A549 (cell line): ENCODE data around the gene MMP11. TPM values are rescaled to one million over a fixed set of nuclear protein-coding genes. Genes with fewer than 3 reads are reported as not detected.
A peak's percentile ranks its signal among the peaks of the same experiment; 100 is the strongest.

Experiments used
- ATAC-seq, 2 experiments: fragments of 200-7000 bp in 1 of 2; fragments of >200 bp in 1 of 2; cut with Nextera tagmentation in 1 of 2; cut with Tn5 transposase in 1 of 2; 3 replicates each; pipeline versions ENCODE4 v1.8.0 to v1.9.1; 2018 to 2020; ENCODE audit warnings: mild to moderate bottlenecking in 1 of 2, moderate library complexity in 1 of 2
- CTCF ChIA-PET: fragments of 300-600 bp; sonication (Branson Sonifier 250); formaldehyde crosslinking; extraction: SDS; loops from one replicate; lab custom pipeline; 2021; ENCODE audit warnings: antibody characterized with exemption, inconsistent platforms; lab: Yijun Ruan, JAX
- POLR2A ChIA-PET: fragments of 350-600 bp; formaldehyde crosslinking; extraction: SDS; loops from one replicate; lab custom pipeline; 2021; ENCODE audit warnings: antibody characterized with exemption, inconsistent platforms; lab: Yijun Ruan, JAX
- DNase-seq, 2 experiments: peaks; one replicate each; pipeline versions ENCODE4 v3.0.0 to v3.0.0-alpha.2; 2011 to 2016; ENCODE audit warnings: low read depth in 1 of 2, low spot score in 1 of 2
- FAIRE-seq: peaks from 2 replicates; lab custom pipeline; 2011; peaks lifted over from hg19 to GRCh38; lab: Jason Lieb, UNC
- H3K27ac ChIP-seq, 2 experiments: fragments of >200 bp; sonication (Bioruptor Twin); formaldehyde crosslinking; 3 replicates each; pipeline ENCODE4 v1.5.1; 2016 to 2017
- H3K4me1 ChIP-seq: fragments of >200 bp; sonication (Bioruptor Twin); formaldehyde crosslinking; 3 replicates; pipeline ENCODE4 v1.6.1; 2016
- H3K4me2 ChIP-seq: fragments of >200 bp; sonication (Bioruptor Twin); formaldehyde crosslinking; 3 replicates; pipeline ENCODE4 v1.6.1; 2016
- H3K4me3 ChIP-seq: fragments of >200 bp; sonication (Bioruptor Twin); formaldehyde crosslinking; 3 replicates; pipeline ENCODE4 v1.5.1; 2016
- H3K9me3 ChIP-seq: fragments of >200 bp; sonication (Bioruptor Twin); formaldehyde crosslinking; 3 replicates; pipeline ENCODE4 v1.6.1; 2016
- CBX8 ChIP-seq: fragments of 200-600 bp; sonication (generic); IDR thresholded peaks from 2 replicates; pipeline ENCODE4 v1.6.1; 2016
- CEBPB ChIP-seq, 2 experiments: fragments of >200 bp in 1 of 2; sonication (Bioruptor Twin) in 1 of 2; formaldehyde crosslinking in 1 of 2; IDR thresholded peaks; 2 replicates each; pipeline ENCODE4 v1.6.1; 2012 to 2016
- CHD4 ChIP-seq: fragments of 200-600 bp; sonication (generic); IDR thresholded peaks from 2 replicates; pipeline ENCODE4 v1.6.1; 2016; ENCODE audit warnings: antibody characterized with exemption, mild to moderate bottlenecking, borderline replicate concordance
- ELK1 ChIP-seq: fragments of 150-350 bp; IDR thresholded peaks from 2 replicates; pipeline ENCODE4 v1.6.1; 2014; ENCODE audit warnings: low read depth, mild to moderate bottlenecking, low read length
- EP300 ChIP-seq, 2 experiments: fragments of >200 bp; sonication (Bioruptor Twin); formaldehyde crosslinking; IDR thresholded peaks; 2 replicates in 1 of 2; 3 replicates in 1 of 2; pipeline ENCODE4 v1.6.1; 2016 to 2017
- HES2 ChIP-seq: fragments of >200 bp; sonication (Bioruptor Twin); formaldehyde crosslinking; IDR thresholded peaks from 2 replicates; pipeline ENCODE4 v1.6.1; 2016
- HEYL ChIP-seq: fragments of 250-450 bp; sonication (Bioruptor Pico); IDR thresholded peaks from 2 replicates; pipeline ENCODE4 v1.8.0; 2021; ENCODE audit warnings: mild to moderate bottlenecking, moderate library complexity
- JUN ChIP-seq, 2 experiments: fragments of >200 bp; sonication (Bioruptor Twin); formaldehyde crosslinking; IDR thresholded peaks; 2 replicates in 1 of 2; 3 replicates in 1 of 2; pipeline ENCODE4 v1.6.1; 2016 to 2017
- JUNB ChIP-seq: fragments of >200 bp; sonication (Bioruptor Twin); formaldehyde crosslinking; IDR thresholded peaks from 2 replicates; pipeline ENCODE4 v1.6.1; 2016
- KDM1A ChIP-seq: fragments of 200-600 bp; sonication (generic); IDR thresholded peaks from 2 replicates; pipeline ENCODE4 v1.6.1; 2016; ENCODE audit warnings: low read depth, mild to moderate bottlenecking
- PHF8 ChIP-seq: fragments of 200-600 bp; sonication (generic); IDR thresholded peaks from 2 replicates; pipeline ENCODE4 v1.6.1; 2016; ENCODE audit warnings: low read depth, mild to moderate bottlenecking, antibody characterized with exemption, moderate library complexity, borderline replicate concordance
- RCOR1 ChIP-seq: fragments of 150-350 bp; IDR thresholded peaks from 2 replicates; pipeline ENCODE4 v1.6.1; 2014; ENCODE audit warnings: antibody characterized with exemption, low read length, low read depth
- TFCP2L1 ChIP-seq: fragments of 250-450 bp; sonication (Bioruptor Pico); IDR thresholded peaks from 2 replicates; pipeline ENCODE4 v1.5.0; 2021; ENCODE audit warnings: mild to moderate bottlenecking
- ZFP36 ChIP-seq: fragments of 450-650 bp; IDR thresholded peaks from 2 replicates; pipeline ENCODE4 v1.6.1; 2014; ENCODE audit warnings: borderline replicate concordance; ENCODE audit not compliant: partially characterized antibody
- ZNF302 ChIP-seq: fragments of 250-450 bp; sonication (Bioruptor Pico); IDR thresholded peaks from 2 replicates; pipeline ENCODE4 v1.9.0; 2021; ENCODE audit warnings: inconsistent platforms, mild to moderate bottlenecking, moderate library complexity
- ZSCAN20 ChIP-seq: fragments of 250-450 bp; sonication (Bioruptor Pico); IDR thresholded peaks from 2 replicates; pipeline ENCODE4 v1.8.0; 2022; ENCODE audit warnings: mild to moderate bottlenecking, moderate library complexity
- WGBS: methylation state at CpG from one replicate; pipeline ENCODE4 v1.1.6; 2017; ENCODE audit errors: missing lambda C conversion rate; 5-methylcytosine and 5-hydroxymethylcytosine counted together
- polyA plus RNA-seq, 4 experiments: library from polyadenylated mRNA; depleted of rRNA in 3 of 4; stranded (reverse); fragments of >200 nt; fragmentation: RNase III in 1 of 4; extraction: RNeasy Plus Mini Kit Qiagen cat#74134 plus additional on column Dnase treatment in 1 of 4; gene quantifications; 2 replicates in 3 of 4; 3 replicates in 1 of 4; pipeline ENCODE4 v1.2.3, GENCODE V29; 2011 to 2017
- TF ChIP-seq, protein P1 (sequence below): IDR thresholded peaks from 2 replicates; pipeline ENCODE4 v1.6.1; 2012
- TF ChIP-seq, protein P2 (sequence below): fragments of 200-600 bp; sonication (generic); IDR thresholded peaks from 2 replicates; pipeline ENCODE4 v1.6.1; 2016; ENCODE audit warnings: antibody characterized with exemption, mild to moderate bottlenecking, moderate library complexity

MMP11 gene
- polyA plus RNA-seq, 2 of the 4 experiments (the other 2 are of a cell fraction) = 0.23 to 0.36 TPM

GRCh38 chr22:23780146-23780748, 7.6 kb downstream of the MMP11 start (continued):
- no peak for TF ChIP-seq ELK1
- TF ChIP-seq HES2 = no peak
- no peak for TF ChIP-seq CBX8
- TF ChIP-seq EP300 (IDR thresholded peaks at IDR 0.05) = no peak
- TF ChIP-seq TFCP2L1 = no peak

DNA sequence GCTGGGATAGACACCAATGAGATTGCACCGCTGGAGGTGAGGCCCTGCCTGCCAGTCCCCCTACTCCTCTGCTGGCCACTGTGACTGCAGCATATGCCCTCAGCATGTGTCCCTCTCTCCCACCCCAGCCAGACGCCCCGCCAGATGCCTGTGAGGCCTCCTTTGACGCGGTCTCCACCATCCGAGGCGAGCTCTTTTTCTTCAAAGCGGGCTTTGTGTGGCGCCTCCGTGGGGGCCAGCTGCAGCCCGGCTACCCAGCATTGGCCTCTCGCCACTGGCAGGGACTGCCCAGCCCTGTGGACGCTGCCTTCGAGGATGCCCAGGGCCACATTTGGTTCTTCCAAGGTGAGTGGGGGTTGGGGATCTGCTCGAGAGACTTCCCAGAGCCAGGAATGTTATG, 8.4 kb downstream of the MMP11 start:
- ChIA-PET CTCF (interaction anchor here (1.0 to 1.1 kb wide), 2 partner anchors 12 to 68 kb away, joined by 4 read pairs; no protein-coding TSS in a partner anchor), POLR2A (no interaction called here)
- peak overlapping the region; percentile 50 for H3K4me2 ChIP-seq
- WGBS = 95% methylated on average over 3 of the region's 15 CpGs
- DNase-seq = no peak
- H3K9me3 ChIP-seq = no peaks in the 10 kb centered on the region
- no peak for FAIRE-seq
- H3K4me3 ChIP-seq = no peak overlapping the region
- ATAC-seq = no peak
- H3K27ac ChIP-seq = peak overlapping the region in 1 of 2 experiments; percentile 66; a peak in 3 of 6 replicates
- H3K4me1 ChIP-seq = peaks cover 27% of the 10 kb centered on the region
- TF ChIP-seq CBX8 (no peak), EP300 (IDR thresholded peaks at IDR 0.05) (no peak), JUN (IDR thresholded peaks at IDR 0.05) (no peak), HES2 (no peak), CHD4 (no peak), ZNF302 (no peak), JUNB (no peak), PHF8 (no peak), ZFP36 (no peak), CEBPB (IDR thresholded peaks at IDR 0.05) (no peak), HEYL (CRISPR knock-in tag) (no peak), RCOR1 (no peak), ZSCAN20 (CRISPR knock-in tag) (no peak)
- TF ChIP-seq, protein P1, sequence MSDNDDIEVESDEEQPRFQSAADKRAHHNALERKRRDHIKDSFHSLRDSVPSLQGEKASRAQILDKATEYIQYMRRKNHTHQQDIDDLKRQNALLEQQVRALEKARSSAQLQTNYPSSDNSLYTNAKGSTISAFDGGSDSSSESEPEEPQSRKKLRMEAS = no peak
- TF ChIP-seq, protein P2, sequence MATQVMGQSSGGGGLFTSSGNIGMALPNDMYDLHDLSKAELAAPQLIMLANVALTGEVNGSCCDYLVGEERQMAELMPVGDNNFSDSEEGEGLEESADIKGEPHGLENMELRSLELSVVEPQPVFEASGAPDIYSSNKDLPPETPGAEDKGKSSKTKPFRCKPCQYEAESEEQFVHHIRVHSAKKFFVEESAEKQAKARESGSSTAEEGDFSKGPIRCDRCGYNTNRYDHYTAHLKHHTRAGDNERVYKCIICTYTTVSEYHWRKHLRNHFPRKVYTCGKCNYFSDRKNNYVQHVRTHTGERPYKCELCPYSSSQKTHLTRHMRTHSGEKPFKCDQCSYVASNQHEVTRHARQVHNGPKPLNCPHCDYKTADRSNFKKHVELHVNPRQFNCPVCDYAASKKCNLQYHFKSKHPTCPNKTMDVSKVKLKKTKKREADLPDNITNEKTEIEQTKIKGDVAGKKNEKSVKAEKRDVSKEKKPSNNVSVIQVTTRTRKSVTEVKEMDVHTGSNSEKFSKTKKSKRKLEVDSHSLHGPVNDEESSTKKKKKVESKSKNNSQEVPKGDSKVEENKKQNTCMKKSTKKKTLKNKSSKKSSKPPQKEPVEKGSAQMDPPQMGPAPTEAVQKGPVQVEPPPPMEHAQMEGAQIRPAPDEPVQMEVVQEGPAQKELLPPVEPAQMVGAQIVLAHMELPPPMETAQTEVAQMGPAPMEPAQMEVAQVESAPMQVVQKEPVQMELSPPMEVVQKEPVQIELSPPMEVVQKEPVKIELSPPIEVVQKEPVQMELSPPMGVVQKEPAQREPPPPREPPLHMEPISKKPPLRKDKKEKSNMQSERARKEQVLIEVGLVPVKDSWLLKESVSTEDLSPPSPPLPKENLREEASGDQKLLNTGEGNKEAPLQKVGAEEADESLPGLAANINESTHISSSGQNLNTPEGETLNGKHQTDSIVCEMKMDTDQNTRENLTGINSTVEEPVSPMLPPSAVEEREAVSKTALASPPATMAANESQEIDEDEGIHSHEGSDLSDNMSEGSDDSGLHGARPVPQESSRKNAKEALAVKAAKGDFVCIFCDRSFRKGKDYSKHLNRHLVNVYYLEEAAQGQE = no peak
- TF ChIP-seq, all 56 proteins: peak for 0

DNA sequence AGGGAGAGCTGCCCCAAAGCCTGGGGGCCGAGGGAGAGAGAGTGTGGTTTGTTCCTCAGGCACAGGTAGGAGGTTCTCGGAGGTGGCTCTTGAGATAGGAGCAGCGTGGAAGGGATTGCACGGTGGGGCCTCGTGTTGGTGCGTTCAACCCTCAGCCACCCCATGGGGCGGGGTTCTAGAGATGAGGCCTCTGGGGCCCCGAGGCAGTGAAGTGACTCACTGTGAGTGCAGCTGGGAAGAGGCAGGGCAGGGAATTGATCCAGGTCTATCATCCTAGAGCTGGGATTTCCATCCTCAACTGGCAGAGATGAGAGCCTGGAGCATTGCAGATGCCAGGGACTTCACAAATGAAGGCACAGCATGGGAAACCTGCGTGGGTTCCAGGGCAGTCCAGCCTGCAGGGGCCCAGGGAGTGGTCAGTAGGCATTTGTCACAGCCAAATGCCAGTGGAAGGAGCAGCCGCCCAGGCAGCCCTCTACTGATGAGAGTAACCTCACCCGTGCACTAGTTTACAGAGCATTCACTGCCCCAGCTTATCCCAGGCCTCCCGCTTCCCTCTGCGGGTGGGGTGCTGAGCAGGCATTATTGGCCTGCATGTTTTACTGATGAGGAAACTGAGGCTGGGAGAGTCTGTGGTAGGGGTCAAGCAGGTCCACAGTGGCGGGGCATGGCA, 9.0 kb downstream of the MMP11 start:
- peak; percentile 67 to 74 for ATAC-seq
- CTCF ChIA-PET = interaction anchor here (1.0 to 1.1 kb wide), 2 partner anchors 13 to 68 kb away, joined by 4 read pairs; no protein-coding TSS in a partner anchor
- POLR2A ChIA-PET = no interaction called here
- DNase-seq = peak; percentile 29 to 37
- no peak overlapping the region for H3K4me3 ChIP-seq
- TF ChIP-seq, protein P1 = peak; percentile 64
- no peak for TF ChIP-seq KDM1A
- no peaks in the 10 kb centered on the region for H3K9me3 ChIP-seq
- FAIRE-seq = no peak
- peaks cover 31% of the 10 kb centered on the region for H3K4me1 ChIP-seq
- WGBS = 39% methylated on average over 11 of the region's 14 CpGs
- H3K4me2 ChIP-seq = peak overlapping the region; percentile 50
- peak overlapping the region in 1 of 2 experiments; percentile 66; a peak in 4 of 6 replicates for H3K27ac ChIP-seq
